Stimulated activated CD4-positive, alpha-beta T cell treated with anti-CD3 and anti-CD28 coated beads, Interleukin-4, amount 100 ng/mL, for 4 hours (primary cell): Measurements from ENCODE around the gene NDUFS8.
"Not testable (repeated sequence)": the region's sequence is repeated elsewhere in the genome, so short reads cannot be mapped to it uniquely, and the experiment has no call there.

Experiments used
- DNase-seq, 2 experiments: peaks; one replicate each; pipeline ENCODE4 v3.0.0-alpha.2; 2020

Gene NDUFS8

GRCh38 chr11:68030318-68031143, at the start of gene NDUFS8:
NDUFS8 (plus strand) TSS chr11:68030681; CDS start chr11:68032152, 1,471 bp downstream.
- DNase-seq = peak; percentile 96

- DNase-seq = not testable (repeated sequence)
Measured at GRCh38 chr11:67981226-67981625, 49.3 kb upstream of the NDUFS8 start.

GRCh38 chr11:67982255-67982857, 48.1 kb upstream of the NDUFS8 start:
- DNase-seq = not testable (repeated sequence)

DNA sequence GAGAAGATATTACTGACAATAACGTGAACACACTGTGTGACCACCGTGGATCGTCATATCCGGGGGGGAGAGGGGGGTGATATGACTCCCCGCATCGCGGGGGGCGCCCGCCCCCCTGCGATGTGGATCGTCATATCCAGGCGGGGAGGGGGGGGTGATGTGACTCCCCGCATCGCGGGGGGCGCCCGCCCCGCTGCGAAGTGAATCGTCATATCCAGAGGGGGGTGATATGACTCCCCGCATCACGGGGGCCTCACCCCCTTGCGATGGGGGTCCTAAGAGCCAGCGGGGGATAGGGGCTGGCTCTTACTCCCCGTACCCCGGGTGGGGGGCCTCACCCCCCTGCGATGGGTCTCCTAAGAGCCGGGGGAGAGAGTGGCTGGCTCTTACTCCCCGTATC, 46.5 kb upstream of the NDUFS8 start:
- DNase-seq = no peak

DNA sequence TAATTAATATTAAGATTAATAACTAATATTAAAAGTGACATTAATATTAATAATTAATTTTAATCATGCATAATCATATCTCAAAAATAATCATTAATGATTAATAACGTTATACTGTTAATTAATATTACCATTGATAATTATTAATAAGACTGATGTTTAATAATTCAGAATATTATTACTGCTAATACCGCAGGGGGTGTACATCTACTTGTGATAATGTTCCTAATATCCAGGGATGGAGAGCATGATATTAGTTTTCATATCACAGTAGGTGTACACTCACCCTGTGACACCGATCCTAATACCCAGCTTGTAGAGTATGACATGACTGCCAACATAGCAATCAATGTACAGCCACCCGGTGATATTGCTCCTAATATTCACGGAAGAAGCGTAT, 45.2 kb upstream of the NDUFS8 start:
- DNase-seq = not testable (repeated sequence)

DNA sequence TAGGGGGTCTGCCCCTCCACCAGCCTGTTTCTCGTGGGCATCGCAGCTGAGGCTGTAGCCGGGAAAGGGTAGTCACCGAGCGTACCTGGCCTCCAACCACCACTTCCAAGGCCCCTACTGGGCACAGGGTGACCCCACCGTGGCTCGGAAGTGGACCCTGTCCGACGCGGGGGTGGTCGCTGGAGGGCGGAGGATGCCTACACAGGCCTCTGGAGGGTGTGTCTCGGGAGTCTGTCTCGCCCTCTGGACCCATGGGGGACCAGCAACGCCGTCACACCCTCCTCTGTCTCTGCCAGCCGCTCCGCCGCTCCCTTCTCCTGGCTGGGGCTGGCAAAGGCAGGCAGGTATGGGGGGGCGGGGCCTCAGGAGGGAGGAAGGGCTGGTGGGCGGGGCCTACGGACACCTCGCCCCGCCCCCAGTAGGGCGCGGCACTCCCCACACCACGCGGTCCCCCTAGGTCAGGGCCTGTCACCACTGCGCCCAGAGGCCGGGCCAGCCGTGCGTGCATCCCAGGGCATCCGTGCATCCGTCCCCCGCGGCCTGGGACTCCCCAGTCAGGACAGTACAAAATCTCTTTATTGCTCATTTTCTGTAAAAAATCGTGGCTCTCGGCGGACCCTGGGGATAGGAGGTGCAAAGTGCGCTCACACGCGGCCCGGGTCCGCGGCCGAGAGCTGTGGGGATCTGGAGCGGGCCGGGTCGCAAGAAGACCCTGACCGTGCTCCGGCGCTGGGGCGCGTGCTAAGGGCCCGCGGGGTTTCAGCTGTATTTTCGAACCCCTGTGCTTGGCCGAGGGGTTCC, 39.7 kb upstream of the NDUFS8 start:
- DNase-seq = not testable (repeated sequence)

DNA sequence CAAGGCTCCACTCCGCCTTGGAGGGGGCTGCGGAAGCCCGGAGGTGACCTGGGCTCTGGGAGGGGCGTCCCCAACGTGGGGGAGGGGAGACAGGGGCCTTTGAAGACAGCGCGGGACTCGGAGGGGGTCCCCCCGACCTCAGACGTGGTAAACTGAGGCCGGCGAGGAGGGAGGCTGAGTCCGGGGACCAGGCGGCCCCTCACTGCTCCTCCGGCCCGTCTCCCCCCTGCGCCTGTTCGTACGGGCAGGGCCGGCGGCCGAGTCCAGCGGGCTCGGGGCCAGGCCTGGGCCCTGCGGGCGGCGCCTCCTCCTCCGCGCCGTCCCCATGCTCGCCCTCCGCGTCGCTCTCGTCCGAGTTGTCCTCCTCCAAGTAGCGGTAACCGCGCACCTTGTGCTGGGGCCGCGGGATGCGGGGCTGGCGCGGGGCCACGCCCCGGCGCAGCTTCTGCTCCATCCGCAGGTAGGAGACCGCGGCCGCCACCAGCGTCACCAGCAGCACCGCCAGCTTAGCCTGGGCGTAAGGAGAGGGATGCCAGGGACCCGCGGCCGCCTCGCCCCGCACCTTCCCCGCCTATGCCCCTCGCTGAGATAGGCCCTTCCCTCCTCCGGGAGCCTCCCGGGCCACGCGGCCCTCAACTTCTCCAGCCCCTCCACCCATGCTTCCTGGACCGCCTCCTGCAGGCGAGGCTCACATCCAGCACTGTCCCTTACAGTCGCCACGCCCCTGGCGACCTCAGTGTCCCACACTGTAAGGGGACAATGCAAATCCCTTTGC, 38.9 kb upstream of the NDUFS8 start:
- DNase-seq = not testable (repeated sequence)

GRCh38 chr11:67993821-67994220, 36.7 kb upstream of the NDUFS8 start:
- DNase-seq = peak; percentile 32 to 44

DNA sequence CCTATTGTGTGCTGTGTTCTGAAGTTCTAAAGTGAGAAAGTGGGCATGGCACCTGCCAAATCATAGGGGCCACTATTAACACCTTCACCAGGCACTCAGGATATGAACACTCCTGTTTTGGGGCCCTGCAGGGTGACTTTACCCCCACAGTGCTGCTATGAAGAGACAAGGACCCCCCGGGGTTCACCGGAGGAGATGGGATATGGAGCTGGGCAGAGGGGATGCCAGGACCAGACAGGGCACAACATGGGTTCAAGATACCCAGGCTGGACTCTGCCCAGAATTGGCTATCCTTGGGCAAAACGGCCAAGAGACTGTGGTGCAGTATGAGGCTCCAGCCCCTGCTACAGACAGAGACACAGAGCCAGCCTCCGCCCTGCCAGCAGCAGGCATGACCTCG, 36.1 kb upstream of the NDUFS8 start:
- DNase-seq = not testable (repeated sequence)

DNA sequence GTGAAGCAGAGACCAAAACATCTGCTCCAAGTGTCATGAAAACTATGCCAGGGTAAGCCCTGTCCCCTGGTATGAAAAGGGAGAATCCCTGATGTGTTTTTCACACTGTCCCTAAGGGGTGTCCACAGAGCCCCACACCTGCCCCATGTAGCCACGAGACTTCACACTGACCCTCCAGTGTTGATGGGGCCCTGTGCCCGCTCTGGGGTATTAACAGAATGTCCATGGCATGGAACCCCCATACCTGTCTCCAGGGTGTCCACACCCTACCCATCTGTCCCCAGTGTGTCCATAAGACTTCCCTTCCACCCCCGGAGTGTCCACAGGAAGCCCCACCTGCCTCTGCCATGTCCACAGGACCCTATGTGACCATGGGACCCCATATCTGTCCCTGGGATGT, 35.4 kb upstream of the NDUFS8 start:
- DNase-seq = not testable (repeated sequence)

- DNase-seq = not testable (repeated sequence)
Measured at GRCh38 chr11:67995579-67995978, 34.9 kb upstream of the NDUFS8 start.

DNA sequence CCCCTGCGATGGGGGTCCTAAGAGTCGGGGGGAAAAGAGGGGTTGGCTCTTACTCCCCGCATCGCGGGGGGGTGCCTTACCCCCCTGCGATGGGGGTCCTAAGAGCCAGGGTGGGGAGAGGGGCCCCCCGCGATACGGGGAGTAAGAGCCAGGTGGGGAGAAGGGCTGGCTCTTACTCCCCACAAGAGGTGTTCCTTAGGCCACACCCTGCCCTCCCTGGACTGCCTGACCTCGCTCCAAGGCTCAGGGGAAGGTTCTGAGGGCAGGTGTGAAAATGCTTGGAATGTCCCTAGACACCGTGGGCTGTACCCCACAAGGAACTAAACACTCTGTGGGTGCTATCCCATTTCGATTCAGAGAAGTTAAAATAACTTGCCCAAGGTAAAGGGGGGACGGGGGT, 34.4 kb upstream of the NDUFS8 start:
- no peak for DNase-seq

DNA sequence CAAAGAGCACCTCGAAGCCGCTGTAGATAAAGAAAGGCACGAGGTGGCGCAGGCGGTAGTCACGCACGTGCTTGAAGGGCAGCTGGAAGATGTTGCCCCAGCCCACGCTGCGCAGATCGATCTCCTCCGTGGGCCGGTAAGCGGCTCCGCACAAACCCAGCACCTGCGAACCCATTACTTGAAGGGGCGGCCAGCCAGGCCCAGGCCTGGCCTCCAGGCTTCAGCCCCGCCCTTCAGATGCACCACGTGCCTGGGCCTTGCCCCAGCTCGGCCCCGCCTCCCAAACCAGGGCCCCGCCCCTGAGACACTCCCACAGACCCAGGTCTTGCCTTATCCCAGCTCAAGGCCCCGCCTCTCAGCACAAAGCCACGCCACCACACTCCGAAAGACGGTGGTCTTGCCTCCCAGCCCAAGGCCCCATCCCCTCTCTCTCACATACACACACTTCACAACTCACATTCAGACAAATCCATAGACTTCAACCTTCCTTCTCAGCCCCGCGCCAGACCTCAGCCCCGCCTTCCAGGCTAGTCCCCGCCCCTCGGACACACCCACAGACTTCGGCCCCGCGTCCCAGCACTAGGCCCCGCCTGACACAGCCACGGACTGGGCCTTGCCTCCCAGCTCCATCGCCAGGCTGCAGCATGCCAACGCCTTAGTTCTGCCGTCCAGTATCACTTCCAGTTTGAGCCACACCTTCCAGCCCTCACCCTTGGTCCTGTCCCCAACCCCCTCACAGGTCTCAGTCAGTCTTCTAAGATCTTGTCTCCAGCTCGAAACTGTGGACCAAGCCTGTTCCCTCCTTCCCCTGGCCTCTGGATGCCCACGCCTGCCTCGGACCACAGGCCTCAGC, 33.6 kb upstream of the NDUFS8 start:
- DNase-seq = peak in 1 of 2 experiments; percentile 21

DNA sequence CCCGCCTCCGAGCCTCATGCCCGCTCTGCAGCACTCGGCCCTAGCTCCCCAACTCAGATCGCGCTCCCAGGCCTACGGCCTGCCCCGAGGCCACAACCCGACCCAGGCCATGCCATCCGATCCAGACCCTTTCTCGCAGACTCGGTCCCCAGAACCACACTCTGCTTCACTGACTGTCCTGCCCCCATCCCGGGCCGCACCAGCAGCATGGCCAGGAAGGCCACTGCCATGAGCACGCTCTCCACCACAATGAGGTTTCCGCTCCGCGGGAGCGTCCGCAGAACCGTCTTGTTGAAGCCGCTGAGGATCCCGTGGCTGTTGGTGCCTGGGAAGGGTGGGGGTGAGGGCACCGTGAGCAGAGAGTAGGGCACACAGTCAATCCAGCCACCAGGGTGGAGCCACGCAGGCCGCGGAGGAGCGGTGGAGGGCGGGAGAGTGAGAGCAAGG, 33.0 kb upstream of the NDUFS8 start:
- no peak for DNase-seq

GRCh38 chr11:67998150-67999045, 32.1 kb upstream of the NDUFS8 start:
- DNase-seq = no peak

DNA sequence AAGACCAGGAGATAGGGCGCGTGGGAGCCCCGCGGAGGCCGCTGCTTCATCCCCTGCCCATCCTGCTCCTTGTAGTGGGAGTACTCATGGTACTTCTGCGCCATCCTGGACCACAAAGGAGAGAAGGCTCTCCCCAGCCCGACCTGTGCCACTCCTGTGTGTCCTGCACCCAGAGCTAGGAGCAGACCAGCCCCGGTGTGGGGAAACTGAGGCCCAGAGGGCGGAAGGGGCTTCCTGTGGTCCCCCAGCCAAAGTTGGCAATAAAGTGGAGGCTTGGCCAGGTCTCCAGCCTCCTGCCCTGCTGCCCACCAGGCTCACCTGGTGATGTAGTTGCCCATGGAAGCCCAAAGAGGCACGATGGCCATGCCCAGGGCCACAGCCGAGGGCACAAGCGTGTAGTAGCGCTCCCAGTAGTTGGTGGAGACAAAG, 31.3 kb upstream of the NDUFS8 start:
- no peak for DNase-seq

- DNase-seq = no peak
Measured at GRCh38 chr11:67999704-68000103, 30.8 kb upstream of the NDUFS8 start.

- no peak for DNase-seq
Measured at GRCh38 chr11:68002575-68002937, 27.9 kb upstream of the NDUFS8 start.

- DNase-seq = peak; percentile 33 to 62
Measured at GRCh38 chr11:68002938-68003845, 27.3 kb upstream of the NDUFS8 start.
